Activated B cell treated with CpG ODN at 0.5 μM for 24 hours (primary cell): ENCODE data around the gene SNX20. TPM values are rescaled to one million over a fixed set of nuclear protein-coding genes. Genes with fewer than 3 reads are reported as not detected.
A peak's percentile ranks its signal among the peaks of the same experiment; 100 is the strongest.

Source experiments
- ATAC-seq: fragments of 200-7000 bp; cut with Tn5 transposase; one replicate; pipeline ENCODE4 v1.10.0; 2021; ENCODE audit warnings: low read depth, mild to moderate bottlenecking, moderate library complexity
- CTCF ChIA-PET: fragments of 350-600 bp; sonication (Branson Sonifier 250); formaldehyde crosslinking; loops from one replicate; lab custom pipeline; 2021; ENCODE audit warnings: antibody characterized with exemption; lab: Charles Lee
- POLR2A ChIA-PET: fragments of 350-600 bp; sonication (Branson Sonifier 250); formaldehyde crosslinking; loops from one replicate; lab custom pipeline; 2021; ENCODE audit warnings: antibody characterized with exemption; lab: Charles Lee
- DNase-seq: peaks from one replicate; pipeline ENCODE4 v3.0.0; 2022
- H3K27ac Mint-ChIP-seq: one replicate; pipeline ENCODE4 v1.8.0; 2020; ENCODE audit warnings: mixed read lengths
- H3K27me3 Mint-ChIP-seq: one replicate; pipeline ENCODE4 v1.8.0; 2021; ENCODE audit warnings: mixed read lengths
- H3K36me3 Mint-ChIP-seq: one replicate; pipeline ENCODE4 v1.8.0; 2021; ENCODE audit warnings: low read depth, mixed read lengths
- H3K4me1 Mint-ChIP-seq: one replicate; pipeline ENCODE4 v1.8.0; 2021; ENCODE audit warnings: mixed read lengths
- H3K4me3 Mint-ChIP-seq: one replicate; pipeline ENCODE4 v1.8.0; 2020; ENCODE audit warnings: mild to moderate bottlenecking, mixed read lengths
- H3K9me3 Mint-ChIP-seq: one replicate; pipeline ENCODE4 v1.8.0; 2020; ENCODE audit warnings: mixed read lengths
- intact Hi-C: fragments of 100-400 bp; cut with micrococcal nuclease; formaldehyde crosslinking; loops from one replicate; pipeline ENCODE4 v1.15.1; 2024
- total RNA-seq: library from RNA; stranded (reverse); gene quantifications from 2 replicates; pipeline ENCODE4 v1.2.3, GENCODE V29; 2022
- TF ChIP-seq, protein P1 (sequence below): fragments of 200-600 bp; IDR thresholded peaks from one replicate; pipeline ENCODE4 v1.8.0; 2022; ENCODE audit warnings: antibody characterized with exemption, mild to moderate bottlenecking

Gene SNX20
- total RNA-seq, 1 donor from 2014 or later: 33.1 TPM

- Mint-ChIP-seq H3K27me3 (no peaks in the 10 kb centered on the region), H3K36me3 (peaks cover 8% of the 10 kb centered on the region), H3K9me3 (no peaks in the 10 kb centered on the region), H3K4me3 (peak overlapping the region; percentile 75), H3K27ac (peak overlapping the region; percentile 87), H3K4me1 (peaks cover 72% of the 10 kb centered on the region)
- peak; percentile 62 for DNase-seq
- POLR2A ChIA-PET: interaction anchor here (0.8 to 4.0 kb wide), 11 partner anchors 9 to 410 kb away, joined by 3 to 34 read pairs (median 5); partner anchors contain the start of genes CYLD and NOD2
- TF ChIP-seq, protein P1, sequence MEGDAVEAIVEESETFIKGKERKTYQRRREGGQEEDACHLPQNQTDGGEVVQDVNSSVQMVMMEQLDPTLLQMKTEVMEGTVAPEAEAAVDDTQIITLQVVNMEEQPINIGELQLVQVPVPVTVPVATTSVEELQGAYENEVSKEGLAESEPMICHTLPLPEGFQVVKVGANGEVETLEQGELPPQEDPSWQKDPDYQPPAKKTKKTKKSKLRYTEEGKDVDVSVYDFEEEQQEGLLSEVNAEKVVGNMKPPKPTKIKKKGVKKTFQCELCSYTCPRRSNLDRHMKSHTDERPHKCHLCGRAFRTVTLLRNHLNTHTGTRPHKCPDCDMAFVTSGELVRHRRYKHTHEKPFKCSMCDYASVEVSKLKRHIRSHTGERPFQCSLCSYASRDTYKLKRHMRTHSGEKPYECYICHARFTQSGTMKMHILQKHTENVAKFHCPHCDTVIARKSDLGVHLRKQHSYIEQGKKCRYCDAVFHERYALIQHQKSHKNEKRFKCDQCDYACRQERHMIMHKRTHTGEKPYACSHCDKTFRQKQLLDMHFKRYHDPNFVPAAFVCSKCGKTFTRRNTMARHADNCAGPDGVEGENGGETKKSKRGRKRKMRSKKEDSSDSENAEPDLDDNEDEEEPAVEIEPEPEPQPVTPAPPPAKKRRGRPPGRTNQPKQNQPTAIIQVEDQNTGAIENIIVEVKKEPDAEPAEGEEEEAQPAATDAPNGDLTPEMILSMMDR: no peak
- intact Hi-C loops: loop anchor here (1.0 to 5.0 kb wide), 5 partner anchors 14 to 532 kb away; partner anchors contain the start of genes NKD1 and TENT4B
- CTCF ChIA-PET: interaction anchor here (1.0 kb wide), 1 partner anchor 18 kb away, joined by 5 read pairs; no protein-coding TSS in a partner anchor
- ATAC-seq: peak; percentile 65
Observed at GRCh38 chr16:50683689-50684374, 2.7 kb upstream of the SNX20 start.

GRCh38 chr16:50680556-50680893 is 587 bp downstream of the SNX20 start:
- TF ChIP-seq, protein P1: no peak
- ATAC-seq: no peak
- CTCF ChIA-PET: interaction anchor here (1.2 to 3.3 kb wide), 5 partner anchors 10 to 66 kb away, joined by 3 to 45 read pairs (median 8); no protein-coding TSS in a partner anchor
- Mint-ChIP-seq H3K36me3 (peaks cover 41% of the 10 kb centered on the region), H3K4me1 (peaks cover 73% of the 10 kb centered on the region), H3K27ac (peak overlapping the region; percentile 93), H3K27me3 (no peaks in the 10 kb centered on the region), H3K4me3 (peak overlapping the region; percentile 86), H3K9me3 (no peaks in the 10 kb centered on the region)
- POLR2A ChIA-PET: interaction anchor here (0.9 to 4.3 kb wide), 15 partner anchors 8 to 655 kb away, joined by 3 to 36 read pairs (median 7); partner anchors contain the start of genes CNEP1R1 and CYLD
- intact Hi-C loops: loop anchor here (2.0 to 5.0 kb wide), 5 partner anchors 14 to 528 kb away; partner anchors contain the start of genes NKD1 and TENT4B
- DNase-seq: no peak

GRCh38 chr16:50679676-50680555 is 1.2 kb downstream of the SNX20 start:
- Mint-ChIP-seq H3K27ac (peak overlapping the region; percentile 93), H3K27me3 (no peaks in the 10 kb centered on the region), H3K4me1 (peaks cover 67% of the 10 kb centered on the region), H3K4me3 (peak overlapping the region; percentile 86), H3K9me3 (no peaks in the 10 kb centered on the region), H3K36me3 (peaks cover 47% of the 10 kb centered on the region)
- no peak for DNase-seq
- POLR2A ChIA-PET: interaction anchor here (1.0 to 4.3 kb wide), 7 partner anchors 8 to 655 kb away, joined by 3 to 36 read pairs (median 8); partner anchors contain the start of genes CNEP1R1 and CYLD
- TF ChIP-seq, protein P1: no peak
- intact Hi-C loops: loop anchor here (2.0 to 5.0 kb wide), 5 partner anchors 13 to 528 kb away; partner anchors contain the start of genes NKD1 and TENT4B
- ATAC-seq: no peak
- CTCF ChIA-PET: interaction anchor here (0.6 to 3.3 kb wide), 5 partner anchors 9 to 176 kb away, joined by 3 to 45 read pairs (median 8); no protein-coding TSS in a partner anchor

- peaks cover 53% of the 10 kb centered on the region for H3K36me3 Mint-ChIP-seq
- TF ChIP-seq, protein P1: no peak
- DNase-seq: no peak
- H3K4me3 Mint-ChIP-seq: no peak overlapping the region
- no peak for ATAC-seq
- no peaks in the 10 kb centered on the region for H3K27me3 Mint-ChIP-seq
- ChIA-PET POLR2A (interaction anchor here (0.9 to 4.3 kb wide), 2 partner anchors 12 to 66 kb away, joined by 3 to 36 read pairs; no protein-coding TSS in a partner anchor), CTCF (interaction anchor here (2.8 to 3.3 kb wide), 2 partner anchors 12 to 13 kb away, joined by 21 to 45 read pairs; no protein-coding TSS in a partner anchor)
- intact Hi-C loops: no loop called here
- peak overlapping the region; percentile 81 for H3K27ac Mint-ChIP-seq
- no peaks in the 10 kb centered on the region for H3K9me3 Mint-ChIP-seq
- peaks cover 60% of the 10 kb centered on the region for H3K4me1 Mint-ChIP-seq
Observed at GRCh38 chr16:50679266-50679665, 1.8 kb downstream of the SNX20 start.
